Keratinocyte (primary cell): ENCODE measurements around the gene CKAP2. TPM values are rescaled to one million over a fixed set of nuclear protein-coding genes. Genes with fewer than 3 reads are reported as not detected.
A peak's percentile ranks its signal among the peaks of the same experiment; 100 is the strongest.

ENCODE experiments used
- DNase-seq: peaks from one replicate; pipeline ENCODE4 v3.0.0-alpha.2; 2011; ENCODE audit warnings: low read depth, missing footprints, low spot score
- FAIRE-seq: peaks from 2 replicates; lab custom pipeline; 2011; peaks lifted over from hg19 to GRCh38; lab: Jason Lieb, UNC
- H2AFZ ChIP-seq: 2 replicates; pipeline ENCODE4 v1.6.0; 2012; ENCODE audit warnings: low read length, control low read depth, inconsistent platforms; ENCODE audit not compliant: control insufficient read depth
- H3K27ac ChIP-seq: 2 replicates; pipeline ENCODE4 v1.5.1; 2011; ENCODE audit warnings: low read length; ENCODE audit not compliant: control insufficient read depth, insufficient read depth
- H3K27me3 ChIP-seq: 3 replicates; pipeline ENCODE4 v1.6.0; 2011; ENCODE audit warnings: low read length; ENCODE audit not compliant: control insufficient read depth, insufficient read depth; ENCODE audit errors: extremely low read depth
- H3K36me3 ChIP-seq, 2 experiments: 2 replicates in 1 of 2; 3 replicates in 1 of 2; pipeline ENCODE4 v1.5.1; 2011; ENCODE audit warnings: low read length in 2 of 2, mild to moderate bottlenecking in 1 of 2; ENCODE audit not compliant: control insufficient read depth in 2 of 2, insufficient read depth in 2 of 2; ENCODE audit errors: extremely low read depth in 1 of 2
- H3K4me1 ChIP-seq: 3 replicates; pipeline ENCODE4 v1.5.1; 2011; ENCODE audit warnings: low read length; ENCODE audit not compliant: control insufficient read depth, insufficient read depth; ENCODE audit errors: extremely low read depth
- H3K4me2 ChIP-seq: 3 replicates; pipeline ENCODE4 v1.6.0; 2011; ENCODE audit warnings: low read depth, low read length; ENCODE audit not compliant: control insufficient read depth, insufficient read depth; ENCODE audit errors: extremely low read depth
- H3K4me3 ChIP-seq, 3 experiments: fragments of 200-600 bp in 1 of 3; sonication (generic) in 1 of 3; 2 replicates in 2 of 3; 3 replicates in 1 of 3; pipeline ENCODE4 v1.5.1; 2011 to 2016; ENCODE audit warnings: low read length in 3 of 3, mild to moderate bottlenecking in 3 of 3, control low read depth in 2 of 3, inconsistent platforms in 1 of 3, low read depth in 1 of 3, mixed read lengths in 1 of 3, mixed run types in 1 of 3, moderate library complexity in 1 of 3; ENCODE audit not compliant: control insufficient read depth in 2 of 3, insufficient read depth in 2 of 3; ENCODE audit errors: extremely low read depth in 1 of 3
- H3K79me2 ChIP-seq: 2 replicates; pipeline ENCODE4 v1.6.0; 2012; ENCODE audit warnings: low read length; ENCODE audit not compliant: control insufficient read depth, insufficient read depth
- H3K9ac ChIP-seq: 3 replicates; pipeline ENCODE4 v1.6.0; 2011; ENCODE audit warnings: low read length; ENCODE audit not compliant: control insufficient read depth, insufficient read depth; ENCODE audit errors: extremely low read depth
- H3K9me1 ChIP-seq: 3 replicates; pipeline ENCODE4 v1.6.0; 2011; ENCODE audit warnings: low read length; ENCODE audit not compliant: control insufficient read depth, insufficient read depth; ENCODE audit errors: extremely low read depth
- H3K9me3 ChIP-seq: 2 replicates; pipeline ENCODE4 v1.5.1; 2012; ENCODE audit warnings: low read depth, low read length; ENCODE audit not compliant: control insufficient read depth
- H4K20me1 ChIP-seq: 3 replicates; pipeline ENCODE4 v1.6.0; 2011; ENCODE audit warnings: low read length; ENCODE audit not compliant: control insufficient read depth, insufficient read depth; ENCODE audit errors: extremely low read depth
- EZH2 ChIP-seq: IDR thresholded peaks from one replicate; pipeline ENCODE4 v1.6.1; 2012; ENCODE audit warnings: inconsistent platforms, mild to moderate bottlenecking, low read length, moderate library complexity
- dilution Hi-C: fragments of 300-500 bp; cut with MboI; formaldehyde crosslinking; loops from one replicate; pipeline ENCODE4 v1.7.0; 2020; ENCODE audit warnings: low sequenced_read_pairs; ENCODE audit not compliant: extremely low pct_ligation_motif_present
- polyA plus RNA-seq, 5 experiments: library from polyadenylated mRNA; depleted of rRNA in 3 of 5; stranded (reverse) in 3 of 5; stranded (forward) in 1 of 5; unstranded in 1 of 5; fragments of >200 nt; gene quantifications; 1 replicate in 1 of 5; 2 replicates in 3 of 5; 3 replicates in 1 of 5; pipeline versions ENCODE4 v1.2.1 to v1.2.3, GENCODE V29; 2011 to 2012; ENCODE audit warnings: missing spikeins in 2 of 5, low read depth in 1 of 5, low replicate concordance in 1 of 5
- TF ChIP-seq, protein P1 (sequence below), 3 experiments: IDR thresholded peaks in 1 of 3; conservative IDR thresholded peaks in 1 of 3; optimal IDR thresholded peaks in 1 of 3; 2 replicates in 2 of 3; 3 replicates in 1 of 3; pipeline versions ENCODE3 to v1.5.1; 2011; ENCODE audit warnings: low read length in 3 of 3, mild to moderate bottlenecking in 3 of 3, moderate library complexity in 2 of 3, control low read depth in 1 of 3, inconsistent platforms in 1 of 3; ENCODE audit not compliant: insufficient read depth in 2 of 3; ENCODE audit errors: extremely low read depth in 1 of 3

Gene CKAP2
- polyA plus RNA-seq, 1 donor (not counting 4 experiments of a cell fraction or from before 2014, with no cell fraction given): 29.7 TPM

GRCh38 chr13:52454459-52454819 is 839 bp upstream of the CKAP2 start:
- Histone ChIP-seq H3K27me3 (no peaks in the 10 kb centered on the region), H3K4me3 (peak overlapping the region; percentile 89 to 99 (median 94)), H3K9me1 (no peaks in the 10 kb centered on the region), H3K4me2 (peak overlapping the region; percentile 89), H3K9ac (peak overlapping the region; percentile 98), H3K79me2 (peaks cover 40% of the 10 kb centered on the region), H4K20me1 (no peaks in the 10 kb centered on the region), H2AFZ (peak overlapping the region; percentile 100), H3K9me3 (no peaks in the 10 kb centered on the region), H3K4me1 (peaks cover 38% of the 10 kb centered on the region), H3K27ac (peak overlapping the region; percentile 99), H3K36me3 (peaks cover 0 to 7% of the 10 kb centered on the region in 2 experiments)
- FAIRE-seq: peak; percentile 71
- dilution Hi-C loops: no loop called here
- no peak for TF ChIP-seq EZH2
- TF ChIP-seq, protein P1, sequence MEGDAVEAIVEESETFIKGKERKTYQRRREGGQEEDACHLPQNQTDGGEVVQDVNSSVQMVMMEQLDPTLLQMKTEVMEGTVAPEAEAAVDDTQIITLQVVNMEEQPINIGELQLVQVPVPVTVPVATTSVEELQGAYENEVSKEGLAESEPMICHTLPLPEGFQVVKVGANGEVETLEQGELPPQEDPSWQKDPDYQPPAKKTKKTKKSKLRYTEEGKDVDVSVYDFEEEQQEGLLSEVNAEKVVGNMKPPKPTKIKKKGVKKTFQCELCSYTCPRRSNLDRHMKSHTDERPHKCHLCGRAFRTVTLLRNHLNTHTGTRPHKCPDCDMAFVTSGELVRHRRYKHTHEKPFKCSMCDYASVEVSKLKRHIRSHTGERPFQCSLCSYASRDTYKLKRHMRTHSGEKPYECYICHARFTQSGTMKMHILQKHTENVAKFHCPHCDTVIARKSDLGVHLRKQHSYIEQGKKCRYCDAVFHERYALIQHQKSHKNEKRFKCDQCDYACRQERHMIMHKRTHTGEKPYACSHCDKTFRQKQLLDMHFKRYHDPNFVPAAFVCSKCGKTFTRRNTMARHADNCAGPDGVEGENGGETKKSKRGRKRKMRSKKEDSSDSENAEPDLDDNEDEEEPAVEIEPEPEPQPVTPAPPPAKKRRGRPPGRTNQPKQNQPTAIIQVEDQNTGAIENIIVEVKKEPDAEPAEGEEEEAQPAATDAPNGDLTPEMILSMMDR (optimal IDR thresholded peaks at IDR 0.05 in 1 of 3, IDR thresholded peaks at IDR 0.05 in 1 of 3, conservative IDR thresholded peaks at IDR 0.05 in 1 of 3; ENCODE audit: extremely low read depth in 1 of 3, insufficient read depth in 2 of 3, low read length in 3 of 3): no peak
- DNase-seq: no peak

- DNase-seq (no peak), FAIRE-seq (no peak)
- H3K27me3 ChIP-seq: no peaks in the 10 kb centered on the region
- H2AFZ ChIP-seq: peak overlapping the region; percentile 100
- H4K20me1 ChIP-seq: no peaks in the 10 kb centered on the region
- peaks cover 43% of the 10 kb centered on the region for H3K79me2 ChIP-seq
- peak overlapping the region; percentile 89 for H3K4me2 ChIP-seq
- H3K4me3 ChIP-seq: peak overlapping the region; percentile 89 to 99 (median 94)
- no peaks in the 10 kb centered on the region for H3K9me3 ChIP-seq
- H3K27ac ChIP-seq: peak overlapping the region; percentile 99
- no peak for TF ChIP-seq EZH2
- TF ChIP-seq, protein P1 (optimal IDR thresholded peaks at IDR 0.05 in 1 of 3, IDR thresholded peaks at IDR 0.05 in 1 of 3, conservative IDR thresholded peaks at IDR 0.05 in 1 of 3; ENCODE audit: extremely low read depth in 1 of 3, insufficient read depth in 2 of 3, low read length in 3 of 3): no peak
- H3K9ac ChIP-seq: peak overlapping the region; percentile 98
- H3K9me1 ChIP-seq: no peaks in the 10 kb centered on the region
- dilution Hi-C loops: no loop called here
- H3K4me1 ChIP-seq: peaks cover 44% of the 10 kb centered on the region
- H3K36me3 ChIP-seq: peaks cover 0 to 7% of the 10 kb centered on the region in 2 experiments
Measured at GRCh38 chr13:52455677-52456041, 381 bp downstream of the CKAP2 start.
